ENCODE data around the gene GCA.

GCA gene

DNA sequence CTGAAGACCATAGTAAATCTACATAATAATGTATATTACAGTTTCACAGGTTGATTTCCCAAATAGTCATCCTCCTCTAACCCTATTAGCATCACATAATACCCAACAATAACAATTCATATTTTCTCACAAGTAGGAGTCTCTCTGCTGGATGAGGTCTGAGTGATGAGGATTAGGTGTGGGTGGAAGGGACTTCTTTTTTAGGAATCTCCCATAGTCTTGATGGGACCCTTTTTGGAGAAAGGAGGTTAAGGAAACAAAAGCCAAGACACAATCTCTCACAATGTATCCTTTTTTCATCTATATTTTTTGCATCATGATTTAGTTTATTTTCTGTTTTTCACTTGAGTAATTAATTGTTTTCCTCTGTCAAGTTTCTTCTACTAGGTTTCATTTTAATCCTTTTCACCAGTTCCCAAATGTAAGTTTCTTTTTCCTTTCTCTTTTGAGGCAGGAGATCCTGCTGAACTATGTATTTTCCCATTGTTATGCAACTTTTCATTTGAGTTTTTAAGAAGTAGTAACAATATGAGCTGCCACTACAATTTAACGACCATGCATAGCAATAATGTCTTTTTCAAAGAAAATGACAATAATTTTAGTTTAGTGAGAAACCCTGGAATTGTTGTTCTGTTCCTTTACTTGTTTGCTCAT, 22.9 kb upstream of the GCA start:
- no CpG with 5 or more reads among the region's 1 CpG for WGBS
- Histone ChIP-seq H3K9ac (ENCODE audit: low read length) (no peak overlapping the region), H3K4me2 (ENCODE audit: low read length, poor library complexity, severe bottlenecking) (no peak overlapping the region), H4K91ac (ENCODE audit: low read length) (no peak overlapping the region), H2AK5ac (ENCODE audit: low read length, severe bottlenecking) (no peak overlapping the region), H2AFZ (ENCODE audit: low read depth, low read length) (no peak overlapping the region), H3K9me3 (ENCODE audit: control insufficient read depth, low read length) (no peaks in the 10 kb centered on the region), H3K36me3 (ENCODE audit: control insufficient read depth in 1 of 2, insufficient read depth in 2 of 2, low read depth in 1 of 2, low read length in 2 of 2) (no peaks in the 10 kb centered on the region), H3K4ac (ENCODE audit: low read depth in 1 of 2, low read length in 2 of 2) (no peak overlapping the region), H3K18ac (ENCODE audit: low read depth in 1 of 2, low read length in 2 of 2) (no peak overlapping the region), H3K23ac (ENCODE audit: low read length in 2 of 2) (no peak overlapping the region), H4K8ac (ENCODE audit: low read length) (no peak overlapping the region), H3K27ac (ENCODE audit: low read length, poor library complexity, severe bottlenecking) (no peak overlapping the region), H2BK15ac (ENCODE audit: low read depth, poor library complexity, severe bottlenecking) (no peak overlapping the region), H2BK120ac (ENCODE audit: low read depth, low read length) (no peak overlapping the region), H3K14ac (ENCODE audit: low read length in 2 of 2) (no peak overlapping the region), H3K4me1 (ENCODE audit: control insufficient read depth, insufficient read depth, low read depth, low read length) (peaks cover 5% of the 10 kb centered on the region), H3K79me1 (replicated peaks; ENCODE audit: low read length, poor library complexity, severe bottlenecking) (no peaks in the 10 kb centered on the region), H2BK5ac (ENCODE audit: low read depth, low read length, poor library complexity, severe bottlenecking) (no peak overlapping the region), H2BK12ac (ENCODE audit: low read length in 2 of 2) (no peak overlapping the region), H3K4me3 (ENCODE audit: insufficient read depth in 1 of 2, low read depth in 1 of 2, low read length in 2 of 2) (no peak overlapping the region), H3K27me3 (ENCODE audit: control insufficient read depth in 1 of 2, insufficient read depth in 1 of 2, low read length in 2 of 2) (no peaks in the 10 kb centered on the region)
- DNase-seq, result no peak

DNA sequence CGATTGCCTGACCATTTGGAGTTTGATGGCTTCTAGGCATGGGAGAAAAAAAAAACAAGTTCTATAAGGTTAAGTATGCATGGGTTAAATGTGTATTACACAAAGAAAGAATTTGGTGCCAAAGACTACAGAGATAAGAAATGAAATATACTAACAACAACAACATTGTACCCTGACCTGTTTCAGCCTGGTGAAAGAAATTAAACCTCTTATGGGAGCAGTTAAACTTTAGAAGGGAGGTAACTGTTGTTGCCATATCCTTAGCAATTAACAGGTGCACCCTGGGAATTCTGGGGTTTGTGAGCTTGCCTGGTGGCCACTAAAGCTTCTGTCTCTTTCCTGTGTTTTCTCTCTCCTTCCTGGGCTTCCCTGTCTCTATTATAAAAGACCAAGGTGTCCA, 19.0 kb upstream of the GCA start:
- H3K14ac ChIP-seq (ENCODE audit: low read length in 2 of 2), result no peak overlapping the region

DNA sequence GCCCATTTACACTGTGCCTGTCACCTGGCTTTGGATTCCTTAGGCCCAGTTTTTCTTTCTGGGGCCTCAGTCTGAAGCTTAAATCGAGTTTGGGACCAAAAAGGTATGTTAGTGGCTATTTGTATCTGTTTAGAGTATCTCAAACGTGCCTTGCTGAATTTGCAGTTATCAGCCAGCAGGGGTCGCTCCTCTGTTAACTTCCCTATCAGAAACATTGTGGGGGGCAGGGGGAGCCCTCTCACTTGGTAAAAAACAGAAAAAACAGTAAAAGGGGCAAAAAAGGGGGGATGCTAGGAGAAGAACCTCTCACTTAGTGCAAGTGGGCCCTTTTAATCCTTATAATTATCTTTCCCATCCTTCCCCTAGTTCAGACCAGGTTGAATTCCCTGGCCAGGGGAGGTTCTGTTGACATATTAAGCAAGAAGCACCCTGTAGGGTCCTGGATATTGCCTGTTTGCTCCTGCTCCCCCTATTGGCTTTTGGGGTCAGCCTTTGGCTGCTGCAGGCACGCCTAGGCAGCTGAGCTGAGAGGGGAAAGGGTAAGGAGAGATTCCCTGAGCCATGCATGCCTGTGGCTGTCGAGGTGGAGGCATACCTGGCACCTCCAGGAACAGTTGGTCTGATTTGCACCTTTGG, 16.7 kb upstream of the GCA start:
- Histone ChIP-seq H3K4me1 (ENCODE audit: control insufficient read depth, insufficient read depth, low read depth, low read length) (no peaks in the 10 kb centered on the region), H3K4me3 (ENCODE audit: insufficient read depth in 1 of 2, low read depth in 1 of 2, low read length in 2 of 2) (no peak overlapping the region), H3K4me2 (ENCODE audit: low read length, poor library complexity, severe bottlenecking) (no peak overlapping the region), H4K8ac (ENCODE audit: low read length) (no peak overlapping the region), H3K23ac (ENCODE audit: low read length in 2 of 2) (no peak overlapping the region), H2BK15ac (ENCODE audit: low read depth, poor library complexity, severe bottlenecking) (no peak overlapping the region), H2AFZ (ENCODE audit: low read depth, low read length) (no peak overlapping the region), H3K27ac (ENCODE audit: low read length, poor library complexity, severe bottlenecking) (no peak overlapping the region), H3K14ac (ENCODE audit: low read length in 2 of 2) (no peak overlapping the region), H3K9ac (ENCODE audit: low read length) (no peak overlapping the region), H3K4ac (ENCODE audit: low read depth in 1 of 2, low read length in 2 of 2) (no peak overlapping the region), H3K18ac (ENCODE audit: low read depth in 1 of 2, low read length in 2 of 2) (no peak overlapping the region), H2BK12ac (ENCODE audit: low read length in 2 of 2) (no peak overlapping the region), H2BK120ac (ENCODE audit: low read depth, low read length) (no peak overlapping the region), H3K9me3 (ENCODE audit: control insufficient read depth, low read length) (no peaks in the 10 kb centered on the region), H4K91ac (ENCODE audit: low read length) (no peak overlapping the region), H3K27me3 (ENCODE audit: control insufficient read depth in 1 of 2, insufficient read depth in 1 of 2, low read length in 2 of 2) (no peaks in the 10 kb centered on the region), H2AK5ac (ENCODE audit: low read length, severe bottlenecking) (no peak overlapping the region), H2BK5ac (ENCODE audit: low read depth, low read length, poor library complexity, severe bottlenecking) (no peak overlapping the region), H3K36me3 (ENCODE audit: control insufficient read depth in 1 of 2, insufficient read depth in 2 of 2, low read depth in 1 of 2, low read length in 2 of 2) (no peaks in the 10 kb centered on the region), H3K79me1 (replicated peaks; ENCODE audit: low read length, poor library complexity, severe bottlenecking) (no peaks in the 10 kb centered on the region)
- WGBS, result 52% methylated on average over 3 of the region's 5 CpGs
- DNase-seq, result no peak

More for the DNA sequence above, 19.0 kb upstream of the GCA start:
- no peak overlapping the region for H3K4me2 ChIP-seq (ENCODE audit: low read length, poor library complexity, severe bottlenecking)
- H3K4me3 ChIP-seq (ENCODE audit: insufficient read depth in 1 of 2, low read depth in 1 of 2, low read length in 2 of 2), result no peak overlapping the region
- DNase-seq, result no peak
- H3K23ac ChIP-seq (ENCODE audit: low read length in 2 of 2), result no peak overlapping the region
- no peak overlapping the region for H2BK15ac ChIP-seq (ENCODE audit: low read depth, poor library complexity, severe bottlenecking)
- no peaks in the 10 kb centered on the region for H3K9me3 ChIP-seq (ENCODE audit: control insufficient read depth, low read length)
- no peaks in the 10 kb centered on the region for H3K4me1 ChIP-seq (ENCODE audit: control insufficient read depth, insufficient read depth, low read depth, low read length)
- no peak overlapping the region for H4K91ac ChIP-seq (ENCODE audit: low read length)
- no peak overlapping the region for H3K9ac ChIP-seq (ENCODE audit: low read length)
- no peak overlapping the region for H2AFZ ChIP-seq (ENCODE audit: low read depth, low read length)
- H3K79me1 ChIP-seq (replicated peaks; ENCODE audit: low read length, poor library complexity, severe bottlenecking), result no peaks in the 10 kb centered on the region
- no peak overlapping the region for H3K4ac ChIP-seq (ENCODE audit: low read depth in 1 of 2, low read length in 2 of 2)
- no peaks in the 10 kb centered on the region for H3K27me3 ChIP-seq (ENCODE audit: control insufficient read depth in 1 of 2, insufficient read depth in 1 of 2, low read length in 2 of 2)
- no peak overlapping the region for H4K8ac ChIP-seq (ENCODE audit: low read length)
- no peak overlapping the region for H2BK12ac ChIP-seq (ENCODE audit: low read length in 2 of 2)
- H2BK5ac ChIP-seq (ENCODE audit: low read depth, low read length, poor library complexity, severe bottlenecking), result no peak overlapping the region
- WGBS, result 100% methylated on average over 1 of the region's 1 CpG
- H3K27ac ChIP-seq (ENCODE audit: low read length, poor library complexity, severe bottlenecking), result no peak overlapping the region
- no peak overlapping the region for H2BK120ac ChIP-seq (ENCODE audit: low read depth, low read length)
- H2AK5ac ChIP-seq (ENCODE audit: low read length, severe bottlenecking), result no peak overlapping the region
- H3K36me3 ChIP-seq (ENCODE audit: control insufficient read depth in 1 of 2, insufficient read depth in 2 of 2, low read depth in 1 of 2, low read length in 2 of 2), result no peaks in the 10 kb centered on the region
- H3K18ac ChIP-seq (ENCODE audit: low read depth in 1 of 2, low read length in 2 of 2), result no peak overlapping the region

DNA sequence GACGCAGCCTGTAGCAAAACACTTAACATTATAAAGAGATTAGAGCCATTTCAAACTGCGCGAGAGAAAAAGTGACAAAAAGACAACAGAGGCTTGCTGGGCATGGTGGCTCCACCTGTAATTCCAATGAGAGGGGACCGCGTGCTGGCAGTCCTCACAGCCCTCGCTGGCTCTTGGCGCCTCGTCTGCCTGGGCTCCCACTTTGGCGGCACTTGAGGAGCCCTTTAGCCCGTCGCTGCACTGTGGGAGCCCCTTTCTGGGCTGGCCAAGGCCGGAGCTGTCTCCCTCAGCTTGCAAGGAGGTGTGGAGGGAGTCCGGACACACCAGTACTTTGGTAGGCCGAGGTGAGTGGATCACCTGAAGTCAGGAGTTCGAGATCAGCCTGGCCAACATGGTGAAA, 16.1 kb upstream of the GCA start:
- Histone ChIP-seq H3K4me1 (ENCODE audit: control insufficient read depth, insufficient read depth, low read depth, low read length) (no peaks in the 10 kb centered on the region), H3K14ac (ENCODE audit: low read length in 2 of 2) (no peak overlapping the region), H3K4me2 (ENCODE audit: low read length, poor library complexity, severe bottlenecking) (no peak overlapping the region), H4K8ac (ENCODE audit: low read length) (no peak overlapping the region), H3K4me3 (ENCODE audit: insufficient read depth in 1 of 2, low read depth in 1 of 2, low read length in 2 of 2) (no peak overlapping the region), H3K23ac (ENCODE audit: low read length in 2 of 2) (no peak overlapping the region), H3K79me1 (replicated peaks; ENCODE audit: low read length, poor library complexity, severe bottlenecking) (no peaks in the 10 kb centered on the region), H2BK15ac (ENCODE audit: low read depth, poor library complexity, severe bottlenecking) (no peak overlapping the region), H3K27ac (ENCODE audit: low read length, poor library complexity, severe bottlenecking) (no peak overlapping the region), H2BK5ac (ENCODE audit: low read depth, low read length, poor library complexity, severe bottlenecking) (no peak overlapping the region), H2AK5ac (ENCODE audit: low read length, severe bottlenecking) (no peak overlapping the region), H3K27me3 (ENCODE audit: control insufficient read depth in 1 of 2, insufficient read depth in 1 of 2, low read length in 2 of 2) (no peaks in the 10 kb centered on the region), H2AFZ (ENCODE audit: low read depth, low read length) (no peak overlapping the region), H3K4ac (ENCODE audit: low read depth in 1 of 2, low read length in 2 of 2) (no peak overlapping the region), H2BK120ac (ENCODE audit: low read depth, low read length) (no peak overlapping the region), H3K9ac (ENCODE audit: low read length) (no peak overlapping the region), H3K36me3 (ENCODE audit: control insufficient read depth in 1 of 2, insufficient read depth in 2 of 2, low read depth in 1 of 2, low read length in 2 of 2) (no peaks in the 10 kb centered on the region), H3K9me3 (ENCODE audit: control insufficient read depth, low read length) (no peaks in the 10 kb centered on the region), H4K91ac (ENCODE audit: low read length) (no peak overlapping the region), H3K18ac (ENCODE audit: low read depth in 1 of 2, low read length in 2 of 2) (no peak overlapping the region), H2BK12ac (ENCODE audit: low read length in 2 of 2) (no peak overlapping the region)
- WGBS, result 88% methylated on average over 13 of the region's 15 CpGs
- DNase-seq, result no peak

Measured in mesenchymal stem cell (in vitro differentiated cells and primary cell).